ENCODE data around the gene ADAM10.

DNA sequence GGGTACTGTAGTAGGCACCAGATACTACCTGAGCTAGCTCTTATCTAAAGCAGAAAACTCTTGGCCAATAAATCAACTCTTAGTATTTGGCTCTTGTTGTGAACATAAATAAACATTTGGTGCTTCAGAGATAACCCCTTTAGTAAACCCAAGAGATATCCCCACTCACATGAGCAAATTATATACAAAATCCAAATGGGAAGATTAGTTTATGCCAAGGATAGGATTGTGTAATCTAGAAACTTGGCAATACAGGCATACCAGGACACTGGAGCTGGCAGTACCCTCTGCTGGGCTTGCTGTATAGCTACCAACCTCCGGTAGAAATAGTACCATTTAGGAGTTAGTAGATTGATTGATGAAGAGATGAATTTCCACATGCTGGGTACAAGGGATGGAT, 190.7 kb downstream of the ADAM10 start:
- TF ChIP-seq, protein P1, sequence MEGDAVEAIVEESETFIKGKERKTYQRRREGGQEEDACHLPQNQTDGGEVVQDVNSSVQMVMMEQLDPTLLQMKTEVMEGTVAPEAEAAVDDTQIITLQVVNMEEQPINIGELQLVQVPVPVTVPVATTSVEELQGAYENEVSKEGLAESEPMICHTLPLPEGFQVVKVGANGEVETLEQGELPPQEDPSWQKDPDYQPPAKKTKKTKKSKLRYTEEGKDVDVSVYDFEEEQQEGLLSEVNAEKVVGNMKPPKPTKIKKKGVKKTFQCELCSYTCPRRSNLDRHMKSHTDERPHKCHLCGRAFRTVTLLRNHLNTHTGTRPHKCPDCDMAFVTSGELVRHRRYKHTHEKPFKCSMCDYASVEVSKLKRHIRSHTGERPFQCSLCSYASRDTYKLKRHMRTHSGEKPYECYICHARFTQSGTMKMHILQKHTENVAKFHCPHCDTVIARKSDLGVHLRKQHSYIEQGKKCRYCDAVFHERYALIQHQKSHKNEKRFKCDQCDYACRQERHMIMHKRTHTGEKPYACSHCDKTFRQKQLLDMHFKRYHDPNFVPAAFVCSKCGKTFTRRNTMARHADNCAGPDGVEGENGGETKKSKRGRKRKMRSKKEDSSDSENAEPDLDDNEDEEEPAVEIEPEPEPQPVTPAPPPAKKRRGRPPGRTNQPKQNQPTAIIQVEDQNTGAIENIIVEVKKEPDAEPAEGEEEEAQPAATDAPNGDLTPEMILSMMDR (conservative IDR thresholded peaks at IDR 0.05; ENCODE audit: low read length) = no peak
- no peak for TF ChIP-seq EZH2phosphoT487 (IDR thresholded peaks at IDR 0.05; ENCODE audit: borderline replicate concordance)

All from Loucy (cell line).